KMS-11 (cell line): ENCODE results near the gene RPS19.

Experiments used
- H2AFZ ChIP-seq: fragments of 200-600 bp; sonication (generic); 2 replicates; pipeline ENCODE4 v1.6.1; 2016; ENCODE audit warnings: antibody characterized with exemption, mixed run types, low read depth
- H3K27ac ChIP-seq: fragments of 200-600 bp; sonication (generic); 2 replicates; pipeline ENCODE4 v1.6.1; 2016; ENCODE audit warnings: mild to moderate bottlenecking, mixed run types
- H3K27me3 ChIP-seq: fragments of 200-600 bp; sonication (generic); 2 replicates; pipeline ENCODE4 v1.6.1; 2017; ENCODE audit warnings: mild to moderate bottlenecking, low read depth, mixed run types, moderate library complexity; ENCODE audit not compliant: insufficient read depth
- H3K36me3 ChIP-seq: fragments of 200-600 bp; sonication (generic); 2 replicates; pipeline ENCODE4 v1.6.1; 2017; ENCODE audit warnings: mild to moderate bottlenecking, mixed run types; ENCODE audit not compliant: insufficient read depth
- H3K4me1 ChIP-seq: fragments of 200-600 bp; sonication (generic); 2 replicates; pipeline ENCODE4 v1.6.1; 2016; ENCODE audit warnings: mild to moderate bottlenecking, low read depth, mixed run types; ENCODE audit not compliant: poor library complexity, severe bottlenecking
- H3K4me2 ChIP-seq: fragments of 200-600 bp; sonication (generic); 2 replicates; pipeline ENCODE4 v1.7.0; 2016; ENCODE audit warnings: mild to moderate bottlenecking, mixed run types
- H3K4me3 ChIP-seq: fragments of 200-600 bp; sonication (generic); IDR thresholded peaks from 2 replicates; pipeline ENCODE4 v1.6.1; 2017; ENCODE audit warnings: low read depth, low read length, mixed read lengths; ENCODE audit not compliant: insufficient read depth
- H3K79me2 ChIP-seq: fragments of 200-600 bp; sonication (generic); 2 replicates; pipeline ENCODE4 v1.6.1; 2016; ENCODE audit warnings: low read depth, mixed run types; ENCODE audit not compliant: insufficient read depth
- H3K9ac ChIP-seq: fragments of 200-600 bp; sonication (generic); 2 replicates; pipeline ENCODE4 v1.6.1; 2016; ENCODE audit warnings: mild to moderate bottlenecking, mixed run types
- H4K20me1 ChIP-seq: fragments of 200-600 bp; sonication (generic); 2 replicates; pipeline ENCODE4 v1.6.1; 2016; ENCODE audit warnings: mild to moderate bottlenecking, mixed run types; ENCODE audit not compliant: insufficient read depth
- CTCF ChIP-seq: fragments of 200-600 bp; sonication (generic); conservative IDR thresholded peaks from 2 replicates; pipeline ENCODE4 v1.6.1; 2017; ENCODE audit warnings: low read depth, mild to moderate bottlenecking, antibody characterized with exemption, low read length, moderate library complexity, mixed read lengths

RPS19 gene

GRCh38 chr19:41880329-41880708, 20.3 kb downstream of the RPS19 start:
- H3K36me3 ChIP-seq = no peaks in the 10 kb centered on the region
- TF ChIP-seq CTCF = no peak
- no peak overlapping the region for H3K27ac ChIP-seq
- H3K4me3 ChIP-seq = no peak overlapping the region
- no peaks in the 10 kb centered on the region for H4K20me1 ChIP-seq
- peaks cover 5% of the 10 kb centered on the region; the same call in 1 of the 2 replicates for H3K27me3 ChIP-seq
- H3K4me1 ChIP-seq = peaks cover 32% of the 10 kb centered on the region
- H3K9ac ChIP-seq = no peak overlapping the region
- H3K79me2 ChIP-seq = peaks cover 7% of the 10 kb centered on the region; the same call in 1 of the 2 replicates
- H2AFZ ChIP-seq = no peak overlapping the region
- no peak overlapping the region for H3K4me2 ChIP-seq

GRCh38 chr19:41882568-41883462, 22.8 kb downstream of the RPS19 start, which contains the start of gene ARHGEF1:
Gene ARHGEF1 (plus strand): TSS chr19:41883184. CDS start chr19:41888083, 4,899 bp downstream.
- no peak for TF ChIP-seq CTCF
- Histone ChIP-seq H3K27me3 (peaks cover 5% of the 10 kb centered on the region; the same call in 1 of the 2 replicates), H3K79me2 (peaks cover 24% of the 10 kb centered on the region), H3K4me1 (peaks cover 39% of the 10 kb centered on the region), H3K4me3 (no peak within 1 kb of the TSS), H3K36me3 (no peaks in the 10 kb centered on the region), H2AFZ (peak within 1 kb of the TSS; percentile 58; the same call in 1 of the 2 replicates), H3K27ac (peak within 1 kb of the TSS; percentile 54), H3K9ac (peak within 1 kb of the TSS; percentile 83), H4K20me1 (0 out of 2 replicates have a peak, but pooled peaks cover 4% of the 10 kb centered on the region), H3K4me2 (peak within 1 kb of the TSS; percentile 71)

GRCh38 chr19:41883463-41883820, 23.4 kb downstream of the RPS19 start:
- no peaks in the 10 kb centered on the region for H3K36me3 ChIP-seq
- peaks cover 40% of the 10 kb centered on the region for H3K4me1 ChIP-seq
- peak overlapping the region; percentile 54 for H3K27ac ChIP-seq
- peak overlapping the region; percentile 83 for H3K9ac ChIP-seq
- TF ChIP-seq CTCF = no peak
- peak overlapping the region; percentile 30; the same call in 1 of the 2 replicates for H2AFZ ChIP-seq
- 0 out of 2 replicates have a peak, but pooled peaks cover 4% of the 10 kb centered on the region for H4K20me1 ChIP-seq
- H3K4me3 ChIP-seq = no peak overlapping the region
- peaks cover 24% of the 10 kb centered on the region for H3K79me2 ChIP-seq
- H3K4me2 ChIP-seq = peak overlapping the region; percentile 71
- peaks cover 5% of the 10 kb centered on the region; the same call in 1 of the 2 replicates for H3K27me3 ChIP-seq

- Histone ChIP-seq H3K27ac (peak overlapping the region; percentile 54), H3K4me1 (peaks cover 40% of the 10 kb centered on the region)
Measured at GRCh38 chr19:41883821-41884733, 24.0 kb downstream of the RPS19 start.

More at GRCh38 chr19:41883821-41884733, 24.0 kb downstream of the RPS19 start:
- Histone ChIP-seq H3K27me3 (peaks cover 5% of the 10 kb centered on the region; the same call in 1 of the 2 replicates), H3K79me2 (peaks cover 24% of the 10 kb centered on the region), H4K20me1 (0 out of 2 replicates have a peak, but pooled peaks cover 4% of the 10 kb centered on the region), H3K9ac (peak overlapping the region; percentile 83), H3K4me2 (peak overlapping the region; percentile 99), H3K4me3 (no peak overlapping the region), H3K36me3 (no peaks in the 10 kb centered on the region), H2AFZ (peak overlapping the region; percentile 41; the same call in 1 of the 2 replicates)
- no peak for TF ChIP-seq CTCF
